Bone marrow (tissue), 2 donors: Measurements from ENCODE around the gene ZDBF2.
"Not testable (repeated sequence)": the region's sequence is repeated elsewhere in the genome, so short reads cannot be mapped to it uniquely, and the experiment has no call there.

Experiments used
- DNase-seq, 2 donors: peaks; one replicate each; lab custom pipeline; 2025; lab: John Stamatoyannopoulos, UW

The ZDBF2 gene

DNA sequence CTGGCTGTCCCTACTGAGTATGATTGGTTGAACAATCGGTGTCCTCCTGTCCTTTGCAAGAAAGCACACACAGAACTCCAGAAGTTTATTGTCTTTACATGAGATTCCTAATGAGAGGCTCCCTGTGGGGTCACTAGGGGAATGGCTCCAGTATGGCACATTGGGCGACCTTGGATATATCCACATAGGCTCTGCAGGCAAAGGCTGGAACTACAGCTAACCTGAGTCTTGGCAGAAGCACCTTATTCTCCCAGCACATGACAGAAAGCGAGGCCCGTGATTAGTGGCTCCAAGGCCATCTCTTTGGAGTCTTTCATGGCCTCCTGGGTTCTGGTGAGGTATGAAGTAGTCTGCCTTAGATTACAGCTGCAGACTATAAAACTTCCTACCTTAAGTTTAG lies 49.0 kb downstream of the ZDBF2 start:
- DNase-seq: no peak

DNA sequence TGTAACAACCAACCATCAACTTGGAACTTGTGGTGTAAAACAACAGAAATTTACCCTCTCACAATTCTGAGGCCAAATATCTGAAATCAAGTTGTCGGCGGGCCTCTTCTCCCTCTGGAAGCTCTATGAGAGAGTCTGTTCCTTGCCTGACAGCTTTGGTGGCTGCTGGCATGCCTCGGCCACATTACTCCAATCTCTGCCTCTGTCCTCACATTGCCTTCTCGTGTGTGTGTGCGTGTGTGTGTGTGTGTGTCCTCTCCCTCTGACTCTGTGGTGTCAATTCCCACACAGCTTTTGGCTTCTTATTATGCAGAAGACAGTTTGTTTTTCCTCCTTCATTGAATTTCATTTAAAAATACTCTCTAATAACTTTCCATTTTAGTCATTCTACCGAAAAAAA lies 50.4 kb downstream of the ZDBF2 start:
- no peak for DNase-seq

DNA sequence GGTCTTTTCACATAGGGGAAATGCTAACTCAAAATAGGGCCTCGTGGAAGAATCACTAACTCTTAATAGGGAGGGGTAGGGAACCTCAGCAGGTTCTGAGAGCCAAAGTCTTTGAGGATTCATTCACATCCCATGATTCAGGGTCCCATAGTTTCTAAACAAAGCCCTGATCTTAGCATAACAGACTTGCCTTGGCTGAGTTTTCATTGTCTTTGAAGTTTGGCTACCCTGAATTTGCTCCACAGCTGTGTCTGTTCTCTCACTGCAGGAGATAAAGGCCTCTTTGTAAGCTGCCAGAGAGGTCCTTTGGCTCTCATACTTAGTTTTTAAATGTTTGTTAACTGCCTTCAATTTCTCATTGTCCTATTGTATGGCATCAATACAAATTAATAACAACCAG lies 54.5 kb downstream of the ZDBF2 start:
- DNase-seq: no peak

DNA sequence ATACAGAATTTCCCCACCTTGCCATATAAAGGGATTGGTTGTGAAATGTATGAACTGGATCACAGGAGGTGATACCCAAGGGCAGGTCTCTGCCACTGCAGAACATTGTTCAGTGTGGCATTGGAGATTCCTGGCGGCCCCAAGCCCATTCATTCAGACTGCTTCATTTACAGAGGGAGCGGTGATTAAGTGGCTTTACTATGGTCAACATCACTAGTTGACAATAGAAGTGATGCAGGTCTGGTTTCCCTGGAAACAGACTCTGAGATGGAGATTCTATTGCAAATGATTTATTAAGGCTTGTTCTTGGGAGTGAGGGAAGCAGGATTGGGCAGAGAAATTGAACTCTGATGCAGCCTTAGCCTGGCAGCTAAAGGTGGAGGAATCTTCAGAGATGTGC lies 62.4 kb downstream of the ZDBF2 start:
- no peak for DNase-seq

DNA sequence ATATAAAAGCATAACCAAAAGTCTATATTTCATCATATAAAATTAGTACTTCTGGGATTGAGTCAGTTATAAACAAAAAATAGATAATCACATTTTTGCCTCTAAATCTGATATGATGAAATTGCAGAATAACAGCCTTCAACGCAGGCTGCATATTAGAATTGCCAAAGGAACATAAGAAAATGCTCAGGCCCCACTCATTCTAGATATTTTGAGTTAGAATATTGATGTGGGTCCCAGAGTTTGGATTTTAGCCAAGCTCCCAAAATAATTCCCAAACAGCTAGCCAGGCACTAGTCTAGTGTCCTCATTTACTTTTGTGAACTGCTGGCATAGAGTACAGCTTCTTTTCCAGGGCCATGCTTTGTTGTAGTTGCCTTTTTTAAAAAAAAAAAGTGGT lies 63.5 kb downstream of the ZDBF2 start:
- DNase-seq: no peak

DNA sequence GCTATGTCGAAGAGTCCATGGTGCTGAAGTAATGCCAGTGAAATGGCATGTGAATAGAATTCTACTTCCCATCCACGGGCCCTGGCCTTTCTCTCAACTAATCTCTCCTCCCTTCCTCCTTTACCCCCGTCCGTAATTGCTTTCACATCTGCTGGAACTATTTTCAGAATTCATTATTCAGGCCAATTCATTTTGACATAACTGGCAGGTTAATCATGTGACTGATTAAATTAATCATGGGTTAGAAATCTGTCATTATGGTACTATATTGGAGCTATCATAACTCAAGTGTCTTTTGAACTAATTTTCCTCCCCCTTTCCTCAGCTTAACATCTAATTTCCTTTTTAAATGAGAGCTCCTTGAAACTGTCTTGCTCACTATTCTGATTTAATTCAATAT lies 66.9 kb downstream of the ZDBF2 start:
- no peak for DNase-seq

DNA sequence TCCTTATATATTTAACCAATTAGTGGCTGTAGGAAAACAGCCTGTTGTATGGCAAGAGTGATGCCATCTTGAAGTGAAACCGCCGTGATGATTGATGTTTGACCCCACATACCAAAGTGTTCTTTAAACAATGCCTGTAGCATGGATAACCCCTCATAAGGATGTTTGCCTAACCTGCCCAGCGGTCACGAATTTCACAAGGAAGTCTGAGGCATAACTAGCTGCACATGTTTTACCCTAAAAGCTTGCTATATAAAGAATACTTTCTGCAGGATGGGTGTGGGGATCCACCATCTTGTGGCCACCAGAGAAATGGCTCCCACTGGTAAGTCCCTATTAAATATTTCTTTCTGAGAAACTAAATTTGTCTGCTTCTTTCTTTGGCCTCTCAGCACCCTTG lies 68.7 kb downstream of the ZDBF2 start:
- no peak for DNase-seq

DNA sequence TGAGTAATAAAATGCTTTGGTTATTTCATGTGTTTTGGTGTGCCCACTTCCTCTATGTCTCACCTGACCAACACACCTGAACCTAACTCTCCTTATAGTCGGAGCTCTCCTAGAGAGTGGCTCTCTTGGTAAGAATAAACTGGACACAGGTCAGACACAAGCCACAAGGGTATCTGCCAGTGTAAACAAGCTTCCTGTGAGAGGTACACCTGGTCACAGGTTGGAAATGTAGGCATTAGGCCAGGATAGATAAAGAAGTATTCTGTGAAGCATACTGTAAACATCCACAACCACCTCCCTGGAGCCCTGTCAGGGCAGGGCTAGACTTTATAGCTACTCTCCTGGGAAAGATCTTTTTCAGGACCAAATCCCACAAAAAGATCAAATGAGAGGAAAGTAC lies 69.4 kb downstream of the ZDBF2 start:
- no peak for DNase-seq

DNA sequence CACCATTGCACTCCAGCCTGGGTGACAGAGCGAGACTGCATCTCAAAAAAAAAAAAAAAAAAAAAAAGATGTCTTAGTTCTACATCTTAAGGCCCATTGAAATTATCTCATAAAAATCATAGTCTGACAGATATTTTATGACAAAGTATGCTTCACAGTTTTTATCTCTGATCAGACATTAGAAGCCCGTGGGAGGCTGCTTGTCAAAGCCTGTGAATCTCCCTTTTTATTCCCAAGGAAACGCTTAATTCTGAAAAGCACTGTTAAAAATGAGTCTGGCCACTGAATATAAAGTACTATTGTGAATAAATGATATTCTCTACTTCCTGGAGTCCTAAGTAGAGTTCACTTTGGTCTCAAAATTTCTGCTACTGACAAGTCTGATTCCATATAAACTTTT lies 71.1 kb downstream of the ZDBF2 start:
- DNase-seq: no peak

DNA sequence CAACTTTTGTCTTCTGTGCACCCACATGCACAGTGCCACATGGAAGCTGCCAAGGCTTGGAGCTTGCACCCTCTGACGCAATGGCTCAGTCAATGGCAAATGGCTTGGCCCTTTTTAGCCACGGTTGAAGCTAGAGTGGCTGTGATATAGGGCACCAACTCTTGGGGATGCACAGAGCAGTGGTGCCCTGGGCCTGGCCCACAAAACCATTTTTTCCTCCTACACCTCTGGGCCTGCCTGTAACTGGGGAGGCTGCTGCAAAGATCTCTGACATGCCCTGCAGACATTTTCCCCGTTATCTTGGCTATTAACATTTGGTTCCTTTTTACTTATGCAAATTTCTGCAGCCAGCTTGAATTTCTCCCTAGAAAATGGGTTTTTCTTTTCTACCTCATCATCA lies 74.9 kb downstream of the ZDBF2 start:
- DNase-seq: no peak

DNA sequence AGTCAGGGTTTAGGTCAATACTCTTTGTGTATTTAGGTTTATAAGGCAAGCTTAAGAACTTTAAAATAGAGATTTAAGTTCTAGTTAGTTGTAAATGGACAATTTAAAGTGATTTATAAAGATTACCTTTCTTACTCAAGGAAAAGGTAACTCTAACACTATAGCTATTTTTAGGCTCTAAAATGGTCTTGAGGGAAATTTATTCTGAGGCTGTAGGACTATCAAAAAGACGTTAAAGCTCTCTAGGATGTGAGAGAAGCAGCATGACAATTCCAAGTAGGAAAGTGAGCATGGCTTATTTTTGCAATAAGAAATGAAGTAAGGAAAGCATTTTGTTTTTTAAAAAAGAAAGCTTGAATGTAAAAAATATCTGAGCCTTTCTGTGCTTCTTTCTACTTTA lies 78.1 kb downstream of the ZDBF2 start:
- no peak for DNase-seq

DNA sequence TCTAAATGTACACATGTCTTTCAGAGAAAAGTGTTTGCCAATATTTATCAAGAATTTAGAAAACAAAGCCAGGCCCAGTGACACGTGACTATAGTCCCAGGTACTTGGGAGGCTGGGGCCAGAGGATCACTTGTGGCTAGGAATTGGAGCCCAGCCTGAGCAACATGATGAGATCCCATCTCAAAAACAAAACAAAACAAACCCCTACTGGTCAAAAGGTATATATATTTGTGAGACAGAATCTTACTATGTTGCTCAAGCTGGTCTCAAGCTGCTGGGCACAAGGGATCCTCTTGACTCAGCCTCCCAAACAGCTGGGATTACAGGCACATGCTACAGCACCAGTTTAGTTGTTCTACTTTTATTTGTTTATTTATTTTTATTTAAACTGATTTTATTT lies 79.2 kb downstream of the ZDBF2 start:
- DNase-seq: no peak

DNA sequence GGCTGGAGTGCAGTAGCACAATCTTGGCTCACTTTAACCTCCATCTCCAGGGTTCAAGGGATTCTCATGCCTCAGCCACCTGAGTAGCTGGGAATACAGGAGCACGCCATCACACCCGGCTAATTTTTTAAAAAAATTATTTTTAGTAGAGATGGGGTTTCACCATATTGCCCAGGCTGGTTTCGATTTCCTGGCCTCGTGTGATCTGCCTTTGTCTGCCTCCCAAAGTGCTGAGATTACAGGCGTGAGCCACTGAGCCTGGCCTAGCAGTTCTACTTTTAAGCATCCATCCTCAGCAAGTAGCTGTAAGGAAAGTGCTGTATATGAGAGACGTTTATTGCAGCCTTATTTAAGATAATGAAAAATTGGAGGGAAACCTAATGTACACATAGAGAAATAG lies 79.7 kb downstream of the ZDBF2 start:
- DNase-seq: no peak

DNA sequence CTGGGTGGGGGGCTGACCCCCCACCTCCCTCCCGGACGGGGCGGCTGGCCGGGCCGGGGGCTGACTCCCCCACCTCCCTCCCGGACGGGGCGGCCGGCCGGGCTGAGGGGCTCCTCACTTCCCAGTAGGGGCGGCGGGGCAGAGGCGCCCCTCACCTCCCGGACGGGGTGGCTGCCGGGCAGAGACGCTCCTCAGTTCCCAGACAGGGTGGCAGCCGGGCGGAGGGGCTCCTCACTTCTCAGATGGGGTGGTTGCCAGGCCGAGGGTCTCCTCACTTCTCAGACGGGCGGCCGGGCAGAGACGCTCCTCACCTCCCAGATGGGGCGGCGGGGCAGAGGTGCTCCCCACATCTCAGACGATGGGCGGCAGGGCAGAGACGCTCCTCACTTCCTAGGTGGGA lies 82.4 kb downstream of the ZDBF2 start:
- not testable (repeated sequence) for DNase-seq

DNA sequence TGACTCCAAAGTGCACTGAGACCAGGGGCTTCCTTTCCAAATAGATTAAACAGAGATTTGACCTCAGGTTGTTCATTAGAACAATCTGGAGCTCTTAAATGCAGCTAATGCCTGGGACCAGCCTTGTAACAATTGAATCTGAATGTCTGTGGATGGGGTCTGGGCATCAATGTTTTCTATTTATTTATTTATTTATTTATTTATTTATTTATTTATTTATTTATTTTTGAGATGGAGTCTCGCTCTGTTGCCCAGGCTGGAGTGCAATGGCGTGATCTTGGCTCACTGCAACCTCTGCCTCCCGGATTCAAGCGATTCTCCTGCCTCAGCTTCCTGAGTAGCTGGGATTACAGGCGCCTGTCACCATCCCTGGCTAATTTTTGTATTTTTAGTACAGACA lies 86.4 kb downstream of the ZDBF2 start:
- DNase-seq: not testable (repeated sequence)

DNA sequence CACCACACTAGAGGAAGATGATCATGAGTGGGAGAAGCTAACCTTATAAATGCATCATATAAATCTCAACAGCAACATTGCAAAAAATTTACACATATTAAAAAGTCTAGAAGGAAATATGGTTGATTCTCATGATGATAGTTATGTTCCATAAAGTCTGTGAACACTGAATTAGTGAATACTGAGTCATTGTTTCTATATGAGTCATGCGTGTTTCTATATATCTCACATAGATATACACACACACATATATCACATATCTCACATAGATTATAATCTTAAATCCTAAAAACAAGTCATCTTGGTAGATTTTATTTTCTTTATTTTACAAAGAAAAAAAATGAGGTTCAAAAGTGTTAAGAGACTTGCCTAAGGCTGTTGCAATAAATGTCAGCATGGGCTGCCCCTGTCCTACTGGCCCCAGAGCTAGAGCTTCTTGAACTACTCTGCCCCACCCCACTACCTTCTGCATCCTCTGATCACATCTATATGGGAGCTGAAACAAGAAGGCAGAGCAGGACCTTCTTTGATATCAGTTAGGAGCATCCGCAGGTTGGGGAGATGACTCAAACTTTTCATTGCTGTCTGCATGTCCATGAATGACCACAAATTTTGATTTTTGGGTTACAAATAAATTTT lies 87.1 kb downstream of the ZDBF2 start:
- DNase-seq: no peak
